ENCODE data around the gene TBX1. TPM values are rescaled to one million over a fixed set of nuclear protein-coding genes. Genes with fewer than 3 reads are reported as not detected.

Gene TBX1
- total RNA-seq, 2 donors from 2014 or later: 11.0 to 20.2 TPM

- DNase-seq (ENCODE audit: low spot score): no peak
- H3K27ac ChIP-seq: no peak overlapping the region
- no peaks in the 10 kb centered on the region for H3K36me3 ChIP-seq
- intact Hi-C loops (cut with DNase I): no loop called here
- H3K9me3 ChIP-seq: no peaks in the 10 kb centered on the region
- no peak overlapping the region for H3K4me3 ChIP-seq
- no peaks in the 10 kb centered on the region for H3K27me3 ChIP-seq (replicated peaks; ENCODE audit: insufficient read depth)
- no peak for TF ChIP-seq POLR2A (IDR thresholded peaks at IDR 0.05)
- TF ChIP-seq, protein P1, sequence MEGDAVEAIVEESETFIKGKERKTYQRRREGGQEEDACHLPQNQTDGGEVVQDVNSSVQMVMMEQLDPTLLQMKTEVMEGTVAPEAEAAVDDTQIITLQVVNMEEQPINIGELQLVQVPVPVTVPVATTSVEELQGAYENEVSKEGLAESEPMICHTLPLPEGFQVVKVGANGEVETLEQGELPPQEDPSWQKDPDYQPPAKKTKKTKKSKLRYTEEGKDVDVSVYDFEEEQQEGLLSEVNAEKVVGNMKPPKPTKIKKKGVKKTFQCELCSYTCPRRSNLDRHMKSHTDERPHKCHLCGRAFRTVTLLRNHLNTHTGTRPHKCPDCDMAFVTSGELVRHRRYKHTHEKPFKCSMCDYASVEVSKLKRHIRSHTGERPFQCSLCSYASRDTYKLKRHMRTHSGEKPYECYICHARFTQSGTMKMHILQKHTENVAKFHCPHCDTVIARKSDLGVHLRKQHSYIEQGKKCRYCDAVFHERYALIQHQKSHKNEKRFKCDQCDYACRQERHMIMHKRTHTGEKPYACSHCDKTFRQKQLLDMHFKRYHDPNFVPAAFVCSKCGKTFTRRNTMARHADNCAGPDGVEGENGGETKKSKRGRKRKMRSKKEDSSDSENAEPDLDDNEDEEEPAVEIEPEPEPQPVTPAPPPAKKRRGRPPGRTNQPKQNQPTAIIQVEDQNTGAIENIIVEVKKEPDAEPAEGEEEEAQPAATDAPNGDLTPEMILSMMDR (IDR thresholded peaks at IDR 0.05): no peak
- TF ChIP-seq POLR2AphosphoS5 (IDR thresholded peaks at IDR 0.05): no peak
- WGBS: 91% methylated on average over 12 of the region's 13 CpGs
- H3K4me1 ChIP-seq (replicated peaks): peaks cover under 1% of the 10 kb centered on the region
Observed at GRCh38 chr22:19800761-19801244, 40.2 kb downstream of the TBX1 start.

DNA sequence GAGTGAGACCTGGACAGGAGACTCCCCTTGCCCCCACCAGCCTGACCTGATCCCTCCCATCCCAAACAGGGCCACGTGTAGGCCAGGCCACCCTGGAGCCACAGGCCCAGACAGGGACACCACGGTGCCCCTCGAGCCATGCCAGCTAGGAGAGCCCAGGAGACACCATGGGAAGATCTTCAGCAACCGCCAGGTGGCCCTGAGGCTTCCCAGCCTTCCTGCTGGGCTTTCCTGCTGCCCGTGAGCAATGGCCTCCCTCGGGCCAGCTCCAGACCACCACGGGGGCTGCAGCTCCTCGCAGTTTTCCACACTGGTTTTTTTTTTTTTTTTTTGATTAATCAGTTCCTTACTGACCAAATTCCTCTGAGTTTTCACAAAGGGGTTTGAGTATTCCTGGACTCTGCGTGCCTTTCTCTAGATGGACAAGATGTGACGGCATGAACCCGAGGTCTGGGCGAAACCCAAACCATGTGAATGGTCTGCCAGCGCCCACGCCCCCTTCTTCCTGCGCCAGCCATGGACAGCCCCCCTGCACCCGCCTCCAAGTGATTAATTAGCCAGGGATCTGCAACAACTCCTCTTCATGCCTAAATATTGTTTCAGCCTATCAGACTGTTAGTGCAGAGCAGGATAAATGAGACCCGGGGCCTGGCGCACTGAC is 40.9 kb downstream of the TBX1 start:
- no peaks in the 10 kb centered on the region for H3K36me3 ChIP-seq
- peaks cover 7% of the 10 kb centered on the region for H3K4me1 ChIP-seq (replicated peaks)
- WGBS: 88% methylated on average over 18 of the region's 18 CpGs
- H3K9me3 ChIP-seq: no peaks in the 10 kb centered on the region
- no peak for DNase-seq (ENCODE audit: low spot score)
- H3K27ac ChIP-seq: no peak overlapping the region
- intact Hi-C loops (cut with DNase I): no loop called here
- TF ChIP-seq POLR2AphosphoS5 (IDR thresholded peaks at IDR 0.05) (no peak), POLR2A (IDR thresholded peaks at IDR 0.05) (no peak)
- TF ChIP-seq, protein P1 (IDR thresholded peaks at IDR 0.05): no peak
- H3K27me3 ChIP-seq (replicated peaks; ENCODE audit: insufficient read depth): no peaks in the 10 kb centered on the region
- H3K4me3 ChIP-seq: no peak overlapping the region

GRCh38 chr22:19802001-19802893 is 41.7 kb downstream of the TBX1 start:
- no peak for DNase-seq (ENCODE audit: low spot score)
- Histone ChIP-seq H3K36me3 (no peaks in the 10 kb centered on the region), H3K27me3 (replicated peaks; ENCODE audit: insufficient read depth) (no peaks in the 10 kb centered on the region), H3K4me1 (replicated peaks) (peaks cover 12% of the 10 kb centered on the region), H3K9me3 (no peaks in the 10 kb centered on the region), H3K4me3 (no peak overlapping the region), H3K27ac (no peak overlapping the region)
- intact Hi-C loops (cut with DNase I): no loop called here
- 90% methylated on average over 26 of the region's 26 CpGs for WGBS
- TF ChIP-seq, protein P1 (IDR thresholded peaks at IDR 0.05): no peak
- TF ChIP-seq POLR2A (IDR thresholded peaks at IDR 0.05) (no peak), POLR2AphosphoS5 (IDR thresholded peaks at IDR 0.05) (no peak)

- H3K4me1 ChIP-seq (replicated peaks): peaks cover 12% of the 10 kb centered on the region
- no peaks in the 10 kb centered on the region for H3K36me3 ChIP-seq
- H3K27ac ChIP-seq: no peak overlapping the region
- 84% methylated on average over 19 of the region's 19 CpGs for WGBS
- intact Hi-C loops (cut with DNase I): no loop called here
- TF ChIP-seq, protein P1 (IDR thresholded peaks at IDR 0.05): no peak
- no peak for TF ChIP-seq POLR2A (IDR thresholded peaks at IDR 0.05)
- no peak for TF ChIP-seq POLR2AphosphoS5 (IDR thresholded peaks at IDR 0.05)
- no peaks in the 10 kb centered on the region for H3K9me3 ChIP-seq
- no peak for DNase-seq (ENCODE audit: low spot score)
- no peaks in the 10 kb centered on the region for H3K27me3 ChIP-seq (replicated peaks; ENCODE audit: insufficient read depth)
- H3K4me3 ChIP-seq: no peak overlapping the region
Observed at GRCh38 chr22:19802894-19803735, 42.5 kb downstream of the TBX1 start.

Measured in prostate gland (tissue), 2 donors.